Muscle layer of colon (tissue), 2 donors: ENCODE measurements around the gene LAMB4.
A peak's percentile ranks its signal among the peaks of the same experiment; 100 is the strongest.

ENCODE experiments used
- H3K27ac ChIP-seq: one replicate; pipeline ENCODE4 v1.7.0; 2013; ENCODE audit warnings: low read depth, mild to moderate bottlenecking, low read length, moderate library complexity
- H3K27me3 ChIP-seq, 2 donors: one replicate each; pipeline ENCODE4 v1.7.0; 2013; ENCODE audit warnings: low read length in 2 of 2, mild to moderate bottlenecking in 2 of 2; ENCODE audit not compliant: insufficient read depth in 2 of 2, control insufficient read depth in 1 of 2
- H3K36me3 ChIP-seq: one replicate; pipeline ENCODE4 v1.7.0; 2013; ENCODE audit warnings: mild to moderate bottlenecking, low read length; ENCODE audit not compliant: insufficient read depth
- H3K4me1 ChIP-seq: one replicate; pipeline ENCODE4 v1.7.0; 2013; ENCODE audit warnings: mild to moderate bottlenecking, low read length; ENCODE audit not compliant: insufficient read depth
- H3K4me3 ChIP-seq, 2 donors: one replicate each; pipeline ENCODE4 v1.7.0; 2013; ENCODE audit warnings: low read length in 2 of 2, low read depth in 1 of 2, mild to moderate bottlenecking in 1 of 2, moderate library complexity in 1 of 2
- H3K9ac ChIP-seq: one replicate; pipeline ENCODE4 v1.7.0; 2013; ENCODE audit warnings: low read length
- H3K9me3 ChIP-seq: one replicate; pipeline ENCODE4 v1.7.0; 2013; ENCODE audit warnings: mild to moderate bottlenecking, low read length
- donor health status: abdominal sarcoma.
- donor health status: Adenocarcinoma of cecum.

LAMB4 gene

DNA sequence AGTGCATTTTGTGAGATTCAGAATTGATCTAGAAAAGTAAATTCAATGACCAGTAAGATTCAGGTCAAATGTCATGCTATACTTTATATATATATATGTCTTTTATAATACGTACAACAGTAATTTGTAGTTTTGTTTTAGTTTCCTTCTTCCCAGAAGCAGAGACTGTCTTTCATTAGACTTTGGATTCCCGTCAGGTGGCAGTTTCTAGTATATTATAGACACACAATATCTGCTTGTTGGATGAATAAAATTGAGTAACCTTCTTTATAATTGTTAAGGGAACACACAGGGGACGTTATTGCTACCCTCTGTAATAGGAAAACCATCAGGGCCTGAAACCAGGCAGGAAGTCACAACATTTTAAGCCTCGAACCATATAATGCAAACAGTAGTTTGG is 121.9 kb downstream of the LAMB4 start:
- Histone ChIP-seq H3K9ac (no peak overlapping the region), H3K9me3 (no peaks in the 10 kb centered on the region), H3K27ac (no peak overlapping the region), H3K4me3 (no peak overlapping the region), H3K4me1 (peaks cover 23% of the 10 kb centered on the region), H3K36me3 (no peaks in the 10 kb centered on the region), H3K27me3 (no peaks in the 10 kb centered on the region)

DNA sequence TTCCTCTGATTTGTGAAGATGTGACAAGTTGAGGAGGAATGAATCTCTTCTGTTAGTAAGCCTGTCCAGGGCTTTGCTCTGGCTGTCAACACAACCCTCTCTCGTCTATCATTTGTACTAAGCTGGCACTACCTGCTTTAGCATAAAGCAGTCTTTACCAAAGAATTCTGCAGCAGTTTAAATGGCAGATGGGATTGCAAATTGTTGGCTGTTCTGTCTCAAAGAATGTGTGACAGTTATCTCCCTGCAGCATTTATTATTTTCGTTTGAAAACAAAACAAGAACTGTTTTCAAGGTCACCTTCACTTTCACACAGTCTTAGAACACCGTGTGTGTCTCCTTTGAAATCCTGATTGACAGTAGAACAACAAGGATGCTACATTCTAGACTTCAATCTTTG is 122.4 kb downstream of the LAMB4 start:
- H3K27ac ChIP-seq, result no peak overlapping the region
- no peaks in the 10 kb centered on the region for H3K27me3 ChIP-seq
- no peak overlapping the region for H3K4me3 ChIP-seq
- H3K36me3 ChIP-seq, result no peaks in the 10 kb centered on the region
- H3K9me3 ChIP-seq, result no peaks in the 10 kb centered on the region
- peaks cover 21% of the 10 kb centered on the region for H3K4me1 ChIP-seq
- no peak overlapping the region for H3K9ac ChIP-seq

DNA sequence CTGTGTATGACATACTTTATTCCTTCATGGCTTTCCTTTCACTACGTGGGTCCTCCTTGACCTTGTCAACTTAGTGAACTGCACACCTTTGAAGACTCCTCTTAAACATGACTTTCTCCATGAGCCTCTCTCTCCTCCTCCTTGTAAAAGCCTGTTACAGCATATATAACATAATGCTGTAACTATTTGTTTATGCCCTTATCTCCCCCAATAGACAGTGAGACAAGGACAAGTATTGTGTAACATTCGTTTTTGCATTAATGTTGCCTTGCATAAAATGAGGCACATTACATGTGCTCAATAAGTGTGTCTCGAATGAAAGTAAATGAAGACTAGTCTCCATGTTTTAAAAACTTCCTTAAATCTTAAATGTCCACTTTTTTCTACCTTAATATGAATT is 122.9 kb downstream of the LAMB4 start:
- Histone ChIP-seq H3K9me3 (no peaks in the 10 kb centered on the region), H3K9ac (no peak overlapping the region), H3K27ac (no peak overlapping the region), H3K4me1 (peaks cover 18% of the 10 kb centered on the region), H3K36me3 (no peaks in the 10 kb centered on the region), H3K4me3 (no peak overlapping the region), H3K27me3 (no peaks in the 10 kb centered on the region)

DNA sequence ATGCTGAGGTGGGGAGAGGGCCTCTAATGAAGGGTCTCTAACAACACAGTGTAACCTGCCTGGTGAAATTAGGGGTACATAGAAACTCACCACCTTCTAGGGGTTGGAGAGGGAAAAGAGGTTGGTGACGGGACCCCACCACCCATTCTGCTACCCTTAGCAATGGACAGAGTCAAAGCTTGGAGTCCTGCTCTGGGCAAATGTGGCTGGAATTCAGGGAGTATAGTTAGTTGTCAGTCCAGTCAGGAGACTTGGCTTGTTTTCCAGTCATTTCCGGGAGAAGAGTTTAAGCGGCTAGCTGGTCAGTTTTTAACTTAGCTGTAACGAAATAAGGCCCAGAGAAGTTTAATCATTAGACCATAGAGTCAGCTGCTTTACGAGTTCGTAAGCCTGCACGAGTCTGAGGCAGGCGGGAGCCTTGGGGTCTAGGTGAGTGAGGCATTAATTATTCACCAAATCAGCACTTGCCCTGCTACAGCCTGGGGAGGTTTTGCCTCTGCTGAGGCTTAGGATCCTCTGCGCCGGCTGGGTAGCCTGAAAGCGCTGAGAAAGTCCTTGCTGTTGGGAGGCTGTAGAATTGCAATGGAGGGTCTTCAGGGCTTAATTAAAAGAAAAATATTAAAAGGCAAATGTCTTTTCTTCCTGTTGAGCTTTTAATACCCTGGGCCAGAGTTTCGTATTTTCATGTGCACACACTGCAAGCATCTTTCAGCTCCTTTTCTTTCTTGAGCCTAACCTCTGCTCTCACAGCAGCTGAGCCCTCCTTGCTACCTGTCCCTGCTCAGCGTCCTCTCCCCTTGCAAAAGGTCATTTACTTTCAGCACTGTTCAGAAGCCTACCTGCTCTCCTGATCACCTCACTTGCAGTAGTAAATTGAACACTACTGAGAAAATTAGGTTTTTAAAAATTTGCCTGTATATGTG is 125.7 kb downstream of the LAMB4 start:
- no peak overlapping the region for H3K4me3 ChIP-seq
- peak overlapping the region; percentile 3 for H3K27ac ChIP-seq

DNA sequence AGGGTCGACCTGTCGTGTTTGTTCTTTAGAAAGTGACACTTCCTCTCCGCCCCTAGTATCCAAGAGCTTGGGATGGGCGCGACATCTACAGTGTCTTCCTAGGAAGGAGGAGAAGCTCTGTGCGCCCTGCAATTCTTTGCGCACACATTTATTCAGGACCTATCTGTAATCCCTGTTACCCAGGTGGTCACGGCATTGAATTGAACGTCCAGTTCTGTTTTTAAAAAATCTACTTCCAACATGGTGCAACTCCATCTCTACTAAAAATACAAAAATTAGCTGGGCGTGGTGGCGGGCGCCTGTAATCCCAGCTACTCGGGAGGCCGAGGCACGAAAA is 126.6 kb downstream of the LAMB4 start:
- H3K9ac ChIP-seq, result peak overlapping the region; percentile 42
- H3K4me3 ChIP-seq, result peak overlapping the region; percentile 59 to 81
- no peaks in the 10 kb centered on the region for H3K36me3 ChIP-seq
- peaks cover 34% of the 10 kb centered on the region for H3K4me1 ChIP-seq
- no peaks in the 10 kb centered on the region for H3K9me3 ChIP-seq
- no peaks in the 10 kb centered on the region for H3K27me3 ChIP-seq
- H3K27ac ChIP-seq, result peak overlapping the region; percentile 70

More for the DNA sequence above, 125.7 kb downstream of the LAMB4 start:
- Histone ChIP-seq H3K9me3 (no peaks in the 10 kb centered on the region), H3K9ac (no peak overlapping the region), H3K4me1 (peaks cover 25% of the 10 kb centered on the region), H3K36me3 (no peaks in the 10 kb centered on the region), H3K27me3 (no peaks in the 10 kb centered on the region)

DNA sequence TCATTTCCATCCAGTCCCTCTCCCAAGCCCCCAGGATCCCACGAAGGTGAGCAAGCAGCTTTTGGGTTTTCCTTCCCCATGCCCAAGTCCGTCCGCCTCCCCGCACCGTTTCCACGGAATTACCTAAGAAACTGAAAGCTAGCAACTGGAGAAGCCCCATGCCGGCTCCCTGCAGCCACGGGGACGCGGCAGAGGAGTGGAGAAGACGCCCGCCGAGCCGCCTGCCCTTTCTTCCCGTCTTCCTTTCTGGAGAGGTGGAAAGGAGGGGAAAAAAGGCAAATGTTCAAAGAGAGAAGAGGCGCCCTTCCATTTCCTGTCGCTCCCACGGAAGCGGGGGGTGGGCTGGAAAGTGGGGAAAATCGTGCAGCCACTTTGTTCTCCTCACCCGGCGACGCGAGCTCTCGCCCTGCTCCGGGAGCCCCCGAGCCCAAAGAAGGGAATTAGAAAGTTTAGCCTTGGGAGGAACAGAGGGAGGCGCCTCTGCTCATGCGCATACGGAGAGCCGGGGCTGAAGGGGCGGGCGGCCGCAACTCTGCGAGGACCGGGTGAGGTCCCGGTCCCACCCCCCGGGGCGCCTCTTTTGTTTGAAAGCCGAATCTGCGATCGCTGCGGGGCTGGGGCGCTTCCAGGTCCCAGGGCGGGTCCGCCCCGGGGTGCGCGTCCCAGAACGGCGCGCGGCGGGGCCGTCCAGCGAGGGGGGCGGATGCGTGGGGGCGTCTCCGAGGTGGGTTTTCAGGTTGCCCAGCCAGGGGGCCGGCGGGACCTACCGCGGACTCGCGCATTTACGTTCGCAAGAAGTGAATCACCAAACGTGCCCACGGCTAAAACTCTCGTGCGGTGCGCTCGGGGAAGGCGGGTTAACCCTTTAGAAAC is 127.2 kb downstream of the LAMB4 start, which contains the start of gene LAMB1:
Gene LAMB1 (minus strand): TSS at position 436 of the 873 bp plus-strand sequence. CDS start 276 bp downstream, at position 160.
- peak within 1 kb of the TSS; percentile 59 to 81 for H3K4me3 ChIP-seq
- H3K9ac ChIP-seq, result peak within 1 kb of the TSS; percentile 42

DNA sequence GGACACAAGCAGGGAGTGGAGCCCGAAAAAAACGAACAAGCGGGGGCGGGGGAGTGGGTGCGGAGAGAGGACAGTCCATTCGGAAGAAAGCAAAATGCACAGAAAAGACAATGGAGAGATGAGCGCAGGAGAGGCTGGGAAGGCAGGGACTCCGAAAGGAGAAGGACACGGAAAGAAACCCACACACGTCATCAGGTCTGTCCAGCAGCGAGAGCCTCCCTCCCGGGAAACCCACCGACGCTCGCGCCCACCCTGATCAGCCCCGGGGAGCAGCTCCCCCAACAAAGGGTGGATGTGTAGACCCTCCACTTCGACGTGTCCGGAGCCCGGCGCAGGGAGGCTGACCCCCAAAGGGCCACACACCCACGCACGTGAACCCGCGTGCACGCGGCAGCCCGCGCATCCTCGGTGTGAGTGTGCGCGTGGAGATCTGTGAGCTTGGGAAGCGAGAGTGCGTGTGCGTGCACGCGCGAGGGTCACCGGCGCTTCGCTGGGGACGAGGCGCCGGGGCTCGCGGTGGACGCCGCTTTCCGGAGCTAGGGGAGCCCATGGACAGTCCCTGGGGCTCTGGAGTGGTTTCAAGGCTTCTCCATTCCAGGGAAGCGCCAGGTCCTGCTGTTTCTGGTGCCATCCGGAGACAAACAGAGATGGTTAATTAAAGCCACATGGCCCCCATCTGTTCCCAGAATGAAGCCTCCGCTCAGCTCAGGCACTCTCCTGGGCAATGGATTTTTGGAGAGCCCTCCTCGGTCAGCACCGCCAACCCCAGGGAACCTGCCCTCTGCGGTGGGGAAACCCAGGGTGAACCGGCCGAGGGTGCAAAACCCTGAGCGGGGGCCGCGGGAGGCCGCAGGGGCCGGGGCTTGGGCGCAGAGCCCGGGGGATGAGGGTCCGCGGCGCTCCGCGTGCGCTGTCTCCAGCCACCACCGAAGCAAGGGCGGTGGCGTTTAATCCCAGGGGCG is 128.1 kb downstream of the LAMB4 start:
- H3K27me3 ChIP-seq, result no peaks in the 10 kb centered on the region
- H3K4me3 ChIP-seq, result peak overlapping the region; percentile 59 to 81
- H3K9ac ChIP-seq, result peak overlapping the region; percentile 42
- H3K9me3 ChIP-seq, result no peaks in the 10 kb centered on the region
- H3K27ac ChIP-seq, result peak overlapping the region; percentile 70
- peaks cover 34% of the 10 kb centered on the region for H3K4me1 ChIP-seq
- H3K36me3 ChIP-seq, result no peaks in the 10 kb centered on the region

More for the DNA sequence above, 127.2 kb downstream of the LAMB4 start, which contains the start of gene LAMB1:
- Histone ChIP-seq H3K27me3 (no peaks in the 10 kb centered on the region), H3K9me3 (no peaks in the 10 kb centered on the region), H3K27ac (peak within 1 kb of the TSS; percentile 70), H3K36me3 (no peaks in the 10 kb centered on the region), H3K4me1 (peaks cover 34% of the 10 kb centered on the region)

DNA sequence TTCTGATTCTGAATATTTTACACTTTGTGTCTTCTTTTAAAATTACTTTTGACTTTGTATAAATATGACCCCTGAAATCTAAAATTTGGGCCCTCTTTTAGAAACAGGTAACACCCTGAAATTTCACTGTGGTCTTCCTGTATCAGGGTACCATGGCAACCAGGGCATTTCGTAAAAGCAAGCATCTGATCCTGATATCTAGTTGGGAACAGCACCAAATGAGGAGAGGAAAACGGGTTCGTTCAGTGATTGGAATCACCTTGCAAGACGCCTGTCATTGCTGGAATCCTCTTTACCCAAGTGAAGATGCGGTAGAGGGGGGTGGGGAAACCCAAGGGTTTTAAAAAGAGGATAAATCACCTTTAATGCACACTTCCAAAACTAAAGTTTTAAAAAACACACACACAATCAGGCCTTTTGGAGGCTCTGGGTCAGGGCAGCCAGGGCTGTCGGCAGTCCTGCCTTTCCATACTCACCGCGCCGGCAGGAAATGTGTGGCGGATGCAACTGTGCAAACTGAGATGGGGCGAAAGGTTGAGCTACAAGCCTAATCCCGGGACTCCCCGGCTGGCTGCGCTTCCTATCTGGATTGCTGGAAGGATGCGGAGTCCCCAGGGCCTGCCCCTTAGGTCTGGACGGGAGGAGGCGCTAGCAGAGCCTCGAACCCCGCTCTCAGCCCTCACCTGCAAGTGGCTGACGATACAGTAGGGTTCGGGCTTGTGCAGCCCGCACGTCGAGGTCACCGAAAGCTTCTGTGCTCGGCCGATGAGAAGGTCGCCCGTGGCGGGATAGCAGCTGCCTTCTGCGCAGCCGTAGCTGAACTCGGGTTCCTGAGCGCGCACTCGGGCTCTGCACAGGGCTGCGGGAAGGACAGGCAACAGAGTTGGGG is 129.0 kb downstream of the LAMB4 start:
- H3K4me3 ChIP-seq, result peak overlapping the region; percentile 59 to 81
- no peaks in the 10 kb centered on the region for H3K9me3 ChIP-seq
- H3K36me3 ChIP-seq, result no peaks in the 10 kb centered on the region
- peak overlapping the region; percentile 70 for H3K27ac ChIP-seq
- no peaks in the 10 kb centered on the region for H3K27me3 ChIP-seq
- H3K9ac ChIP-seq, result peak overlapping the region; percentile 42
- H3K4me1 ChIP-seq, result peaks cover 42% of the 10 kb centered on the region

DNA sequence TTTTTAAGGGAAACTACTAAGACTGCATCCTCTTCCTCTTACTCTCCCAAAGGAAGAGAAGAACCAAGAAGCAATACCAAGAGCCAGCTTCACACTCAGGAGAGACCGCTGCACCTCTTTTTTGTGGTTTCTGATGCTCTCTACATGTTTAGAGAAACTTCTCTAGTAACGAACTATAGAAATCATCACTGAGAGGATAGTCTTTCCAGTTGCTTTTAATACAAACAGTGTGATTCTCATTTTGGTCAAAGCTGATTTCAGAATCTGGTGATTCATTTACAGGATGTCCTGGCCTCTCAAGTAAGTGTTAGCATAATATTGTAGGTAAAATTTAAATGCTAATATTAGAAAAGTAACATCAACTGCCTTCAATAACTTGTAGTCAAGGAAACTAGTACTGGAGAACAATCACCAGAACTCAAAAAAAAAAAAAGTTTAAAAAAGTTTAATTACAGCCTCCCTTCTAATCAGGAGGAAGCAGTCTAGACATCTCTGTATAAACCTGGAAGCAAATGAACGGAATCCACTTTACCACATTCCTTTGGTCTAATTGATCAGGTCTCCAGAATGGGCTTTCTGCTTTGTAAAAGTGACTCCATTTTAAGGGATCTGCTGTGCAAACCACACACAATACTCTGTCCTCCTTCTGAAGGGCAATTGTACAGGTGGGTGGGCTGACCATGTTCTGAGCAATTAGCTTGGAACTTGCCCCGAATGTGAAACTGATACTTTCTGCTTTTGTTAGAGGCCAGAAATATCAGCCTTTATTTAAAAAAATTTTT is 130.2 kb downstream of the LAMB4 start:
- no peaks in the 10 kb centered on the region for H3K27me3 ChIP-seq
- H3K9me3 ChIP-seq, result no peaks in the 10 kb centered on the region
- H3K4me3 ChIP-seq, result no peak overlapping the region
- no peak overlapping the region for H3K27ac ChIP-seq
- peaks cover 53% of the 10 kb centered on the region for H3K4me1 ChIP-seq
- H3K9ac ChIP-seq, result no peak overlapping the region
- peaks cover 1% of the 10 kb centered on the region for H3K36me3 ChIP-seq
